Stomach (tissue), 9 donors: ENCODE measurements around the gene CDKN1C. TPM values are rescaled to one million over a fixed set of nuclear protein-coding genes. Genes with fewer than 3 reads are reported as not detected.

ENCODE experiments used
- DNase-seq, 2 donors: peaks; one replicate each; pipeline versions ENCODE4 v3.0.0 to v3.0.0-alpha.2; 2013 to 2019
- H3K27ac ChIP-seq, 5 donors: fragments of 200-600 bp in 4 of 5; sonication (generic) in 4 of 5; one replicate each; pipeline ENCODE4 v1.5.1; 2013 to 2019; ENCODE audit warnings: mild to moderate bottlenecking in 1 of 5, moderate library complexity in 1 of 5
- H3K27me3 ChIP-seq, 3 donors: fragments of 200-600 bp; sonication (generic); one replicate each; pipeline ENCODE4 v1.5.1; 2017 to 2019; ENCODE audit warnings: mixed run types in 1 of 3
- H3K36me3 ChIP-seq, 4 donors: fragments of 200-600 bp; sonication (generic); 1 replicate in 3 of 4; 2 replicates in 1 of 4; pipeline ENCODE4 v1.5.1; 2016 to 2019
- H3K4me1 ChIP-seq, 4 donors: fragments of 200-600 bp; sonication (generic); one replicate each; pipeline ENCODE4 v1.5.1; 2016 to 2019
- H3K4me3 ChIP-seq, 4 donors: fragments of 200-600 bp; sonication (generic) in 3 of 4; one replicate each; pipeline ENCODE4 v1.5.1; 2016 to 2019; ENCODE audit warnings: mild to moderate bottlenecking in 1 of 4
- H3K9me3 ChIP-seq, 4 donors: fragments of 200-600 bp; sonication (generic); one replicate each; pipeline ENCODE4 v1.5.1; 2016 to 2019
- EP300 ChIP-seq: sonication (generic); formaldehyde crosslinking; IDR thresholded peaks from one replicate; pipeline ENCODE4 v1.6.1; 2017; ENCODE audit warnings: antibody characterized with exemption
- POLR2A ChIP-seq, 4 donors: fragments of 450-650 bp; IDR thresholded peaks; one replicate each; pipeline ENCODE4 v1.6.1; 2016; ENCODE audit warnings: antibody characterized with exemption in 4 of 4, control low read depth in 2 of 4, mild to moderate bottlenecking in 1 of 4, moderate library complexity in 1 of 4
- POLR2AphosphoS5 ChIP-seq, 3 donors: sonication (generic); formaldehyde crosslinking; IDR thresholded peaks; one replicate each; pipeline ENCODE4 v1.6.1; 2016; ENCODE audit warnings: antibody characterized with exemption in 3 of 3
- WGBS, 5 donors: extraction: QIAGEN DNeasy Blood & Tissue Kit in 3 of 5; methylation state at CpG; one replicate each; pipeline versions ENCODE4 v1.1.5 to v1.1.7; 2013 to 2018; 5-methylcytosine and 5-hydroxymethylcytosine counted together
- intact Hi-C: fragments of 100-400 bp; cut with DNase I; formaldehyde crosslinking; loops from one replicate; pipeline ENCODE4 v1.15.1; 2023; ENCODE audit warnings: low total_unique reads
- polyA plus RNA-seq, 3 donors: library from polyadenylated mRNA; stranded (reverse); fragments of 200-250 nt; gene quantifications; one replicate each; pipeline ENCODE4 v1.2.3, GENCODE V29; 2013
- total RNA-seq, 5 donors: library from RNA; depleted of rRNA; stranded (reverse); fragments of >200 nt; gene quantifications; one replicate each; pipeline versions ENCODE4 v1.1.0 to v1.2.3, GENCODE V29; 2014 to 2016
- TF ChIP-seq, protein P1 (sequence below), 7 experiments: fragments of 450-650 bp in 4 of 7; fragments of 200-600 bp in 3 of 7; sonication (generic) in 3 of 7; IDR thresholded peaks; one replicate each; pipeline ENCODE4 v1.5.1; 2016 to 2019; ENCODE audit warnings: antibody characterized with exemption in 7 of 7, control low read depth in 2 of 7, mild to moderate bottlenecking in 1 of 7
- donor health status: healthy with polysubstance abuse.
- donor health status: Bipolar disorder and iron deficiency.
- donor health status: healthy.

Gene CDKN1C
- total and polyA plus RNA-seq, 8 donors = 10.5 to 99.1 (median 42.3) TPM

DNA sequence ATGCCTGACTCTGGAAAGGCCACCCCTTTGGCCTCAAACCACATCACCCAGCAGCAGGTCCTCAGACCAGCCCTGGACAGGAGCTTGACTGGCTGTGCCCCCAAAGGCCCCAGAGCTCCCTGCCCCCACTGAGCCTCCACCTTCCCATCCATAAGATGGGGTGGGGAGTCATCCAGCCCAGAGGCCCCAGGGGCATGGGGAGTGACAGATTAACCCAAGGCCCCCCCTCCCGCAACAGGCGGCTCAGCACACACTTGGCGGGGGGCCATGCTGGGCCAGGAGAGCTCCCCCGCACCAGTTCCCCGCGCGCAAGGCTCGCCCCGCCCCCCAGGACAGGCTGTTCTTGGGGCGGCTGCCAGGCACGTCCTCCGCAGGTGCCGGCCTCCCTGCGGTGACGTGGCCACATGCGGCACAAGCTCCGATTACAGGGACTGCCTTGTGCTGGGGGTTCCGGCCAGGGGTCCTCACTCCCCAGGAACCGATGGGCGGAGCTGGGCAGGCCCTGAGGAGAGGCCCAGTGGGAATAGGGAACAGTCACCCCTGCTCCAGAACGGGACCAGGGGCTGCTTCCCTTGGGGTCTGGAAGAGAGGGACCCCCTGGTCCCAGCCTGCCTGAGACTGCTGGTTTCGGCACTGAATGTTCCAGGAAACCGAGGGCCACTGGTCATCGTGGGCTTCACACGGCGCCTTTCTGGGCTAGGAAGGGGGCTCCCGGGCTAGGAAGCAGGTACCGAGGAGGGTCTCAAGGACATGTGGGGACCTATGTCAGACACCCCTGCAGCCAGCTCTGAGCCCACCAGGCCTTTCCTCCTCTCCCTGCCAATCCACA lies 5.1 kb upstream of the CDKN1C start:
- peak overlapping the region in 1 of 4 donors; percentile 23 for H3K4me3 ChIP-seq
- no peaks in the 10 kb centered on the region for H3K36me3 ChIP-seq
- 36 to 75% (median 40%) methylated on average over 11 to 28 of the region's 28 CpGs for WGBS, 5 donors
- intact Hi-C loops = no loop called here
- no peaks in the 10 kb centered on the region for H3K9me3 ChIP-seq
- no peaks in the 10 kb centered on the region for H3K27me3 ChIP-seq
- peak overlapping the region; percentile 57 to 87 (median 72) for H3K27ac ChIP-seq
- peak; percentile 93 to 96 for DNase-seq
- TF ChIP-seq, protein P1, sequence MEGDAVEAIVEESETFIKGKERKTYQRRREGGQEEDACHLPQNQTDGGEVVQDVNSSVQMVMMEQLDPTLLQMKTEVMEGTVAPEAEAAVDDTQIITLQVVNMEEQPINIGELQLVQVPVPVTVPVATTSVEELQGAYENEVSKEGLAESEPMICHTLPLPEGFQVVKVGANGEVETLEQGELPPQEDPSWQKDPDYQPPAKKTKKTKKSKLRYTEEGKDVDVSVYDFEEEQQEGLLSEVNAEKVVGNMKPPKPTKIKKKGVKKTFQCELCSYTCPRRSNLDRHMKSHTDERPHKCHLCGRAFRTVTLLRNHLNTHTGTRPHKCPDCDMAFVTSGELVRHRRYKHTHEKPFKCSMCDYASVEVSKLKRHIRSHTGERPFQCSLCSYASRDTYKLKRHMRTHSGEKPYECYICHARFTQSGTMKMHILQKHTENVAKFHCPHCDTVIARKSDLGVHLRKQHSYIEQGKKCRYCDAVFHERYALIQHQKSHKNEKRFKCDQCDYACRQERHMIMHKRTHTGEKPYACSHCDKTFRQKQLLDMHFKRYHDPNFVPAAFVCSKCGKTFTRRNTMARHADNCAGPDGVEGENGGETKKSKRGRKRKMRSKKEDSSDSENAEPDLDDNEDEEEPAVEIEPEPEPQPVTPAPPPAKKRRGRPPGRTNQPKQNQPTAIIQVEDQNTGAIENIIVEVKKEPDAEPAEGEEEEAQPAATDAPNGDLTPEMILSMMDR (IDR thresholded peaks at IDR 0.05) = no peak
- TF ChIP-seq POLR2A (IDR thresholded peaks at IDR 0.05) = no peak
- TF ChIP-seq EP300 = peak; percentile 83
- peak; percentile 54 to 87 (median 84) for TF ChIP-seq POLR2AphosphoS5 (IDR thresholded peaks at IDR 0.05)
- H3K4me1 ChIP-seq = peaks cover 24 to 59% (median 53%) of the 10 kb centered on the region in 4 donors

DNA sequence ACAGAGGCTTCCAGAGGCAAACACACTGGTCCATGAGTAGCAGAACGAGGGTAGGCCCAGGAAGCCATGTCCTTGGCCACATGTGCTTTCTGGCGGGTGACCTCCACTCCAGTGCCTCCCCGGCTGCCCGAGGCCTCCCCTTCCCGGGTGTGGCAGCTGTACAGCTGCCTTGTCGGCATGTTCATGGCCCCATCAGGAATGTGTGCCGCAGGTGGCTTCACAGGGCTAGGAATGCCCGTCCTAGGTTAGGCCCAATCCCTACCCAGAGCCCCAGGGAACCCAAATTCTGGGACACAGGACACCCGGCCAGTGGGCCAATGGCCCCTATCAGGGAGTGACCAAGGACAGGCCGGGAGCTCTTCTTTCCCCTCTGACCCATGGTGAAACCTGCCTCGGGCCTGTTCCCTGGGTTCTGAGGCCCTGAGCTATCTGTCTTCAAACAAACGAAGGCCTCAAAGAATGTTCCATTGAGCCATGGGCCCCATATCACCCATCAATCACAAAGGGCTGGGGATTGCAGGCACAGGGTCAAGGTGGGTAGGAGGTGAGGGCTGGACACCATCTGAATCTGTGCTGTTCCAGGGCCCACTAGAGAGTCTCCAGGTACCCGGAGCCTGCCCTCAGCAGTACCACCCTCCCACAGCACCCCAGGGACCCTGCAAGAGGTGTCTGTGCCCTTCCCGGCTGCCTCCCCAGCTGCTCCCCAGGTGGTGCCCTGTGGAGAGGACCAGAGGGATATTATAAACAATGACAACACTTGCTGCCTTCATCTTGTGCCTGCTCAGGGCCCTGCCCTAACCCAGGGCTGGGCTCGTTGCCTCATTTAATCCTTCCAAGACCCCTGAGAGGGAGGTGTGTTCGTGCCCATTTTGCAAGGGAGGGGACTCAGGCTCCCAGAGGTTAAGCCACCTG lies 4.0 kb upstream of the CDKN1C start:
- no peak overlapping the region for H3K4me3 ChIP-seq
- H3K27me3 ChIP-seq = no peaks in the 10 kb centered on the region
- 72 to 82% (median 73%) methylated on average over 15 to 16 of the region's 16 CpGs for WGBS, 5 donors
- no peaks in the 10 kb centered on the region for H3K36me3 ChIP-seq
- intact Hi-C loops = loop anchor here (5.0 to 10.0 kb wide), 2 partner anchors 462 to 585 kb away; partner anchors contain the start of genes C11orf21 and TSPAN32
- H3K27ac ChIP-seq = peak overlapping the region; percentile 48 to 87 (median 72)
- no peak for TF ChIP-seq EP300
- TF ChIP-seq POLR2A (IDR thresholded peaks at IDR 0.05) = no peak
- TF ChIP-seq, protein P1 (IDR thresholded peaks at IDR 0.05) = no peak
- no peak for TF ChIP-seq POLR2AphosphoS5 (IDR thresholded peaks at IDR 0.05)
- no peaks in the 10 kb centered on the region for H3K9me3 ChIP-seq
- DNase-seq = peak in 1 of 2 donors; percentile 52
- peaks cover 24 to 64% (median 60%) of the 10 kb centered on the region in 4 donors for H3K4me1 ChIP-seq

DNA sequence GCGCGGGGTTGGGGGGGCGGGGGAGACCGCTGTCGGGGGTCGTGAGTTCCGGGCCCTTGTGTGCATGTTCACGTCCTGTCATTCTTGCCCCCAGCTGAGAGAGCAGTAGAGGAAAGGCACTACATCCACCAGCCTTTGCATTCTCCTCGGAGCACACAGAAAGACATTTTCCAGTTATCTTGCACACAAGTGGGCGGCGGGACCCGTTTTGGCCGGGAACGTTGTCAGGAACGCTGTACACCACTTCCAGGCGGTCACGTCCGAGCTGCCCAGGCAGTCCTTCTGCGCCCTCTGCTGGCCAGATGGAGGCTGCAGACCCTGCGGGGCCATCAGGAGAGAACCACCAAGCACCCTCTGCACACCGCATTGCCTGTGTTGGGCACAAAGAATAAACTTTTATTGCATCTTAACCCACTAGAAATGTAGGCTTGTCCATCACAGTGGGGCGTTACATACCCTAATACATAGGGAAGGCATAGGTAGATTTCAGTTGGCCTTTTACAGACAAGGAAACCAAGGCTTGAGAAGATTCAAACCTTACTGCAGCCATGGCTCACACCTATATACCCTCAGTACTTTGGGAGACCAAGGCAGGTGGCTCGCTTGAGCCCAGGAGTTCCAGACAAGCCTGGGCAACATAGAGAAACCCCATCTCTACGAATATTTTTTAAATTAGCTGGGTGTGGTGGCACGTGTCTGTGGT lies 2.8 kb upstream of the CDKN1C start:
- peak in 1 of 3 donors; percentile 63 for TF ChIP-seq POLR2AphosphoS5 (IDR thresholded peaks at IDR 0.05)
- TF ChIP-seq, protein P1 (IDR thresholded peaks at IDR 0.05) = peak in 6 of 7 experiments; percentile 91 to 98 (median 96)
- no peak for TF ChIP-seq POLR2A (IDR thresholded peaks at IDR 0.05)
- no peak for TF ChIP-seq EP300
- H3K4me3 ChIP-seq = no peak overlapping the region
- 25 to 34% (median 32%) methylated on average over 25 of the region's 25 CpGs for WGBS, 5 donors
- DNase-seq = peak; percentile 96
- intact Hi-C loops = loop anchor here (5.0 to 10.0 kb wide), 2 partner anchors 461 to 584 kb away; partner anchors contain the start of genes C11orf21 and TSPAN32
- H3K27ac ChIP-seq = peak overlapping the region in 3 of 5 donors; percentile 1 to 92 (median 77)
- no peaks in the 10 kb centered on the region for H3K36me3 ChIP-seq
- H3K27me3 ChIP-seq = peaks cover 0 to 11% (median 3%) of the 10 kb centered on the region in 3 donors
- no peaks in the 10 kb centered on the region for H3K9me3 ChIP-seq
- peaks cover 29 to 74% (median 65%) of the 10 kb centered on the region in 4 donors for H3K4me1 ChIP-seq
